GM21381 (cell line): ENCODE results near the gene ATXN1.
"Not testable (repeated sequence)": the region's sequence is repeated elsewhere in the genome, so short reads cannot be mapped to it uniquely, and the experiment has no call there.

Experiments used
- ATAC-seq: cut with Tn5 transposase; IDR thresholded peaks from one replicate; pipeline ENCODE4 v1.9.1; 2021; ENCODE audit warnings: mild to moderate bottlenecking, moderate library complexity; ENCODE audit not compliant: unreplicated experiment

ATXN1 gene

DNA sequence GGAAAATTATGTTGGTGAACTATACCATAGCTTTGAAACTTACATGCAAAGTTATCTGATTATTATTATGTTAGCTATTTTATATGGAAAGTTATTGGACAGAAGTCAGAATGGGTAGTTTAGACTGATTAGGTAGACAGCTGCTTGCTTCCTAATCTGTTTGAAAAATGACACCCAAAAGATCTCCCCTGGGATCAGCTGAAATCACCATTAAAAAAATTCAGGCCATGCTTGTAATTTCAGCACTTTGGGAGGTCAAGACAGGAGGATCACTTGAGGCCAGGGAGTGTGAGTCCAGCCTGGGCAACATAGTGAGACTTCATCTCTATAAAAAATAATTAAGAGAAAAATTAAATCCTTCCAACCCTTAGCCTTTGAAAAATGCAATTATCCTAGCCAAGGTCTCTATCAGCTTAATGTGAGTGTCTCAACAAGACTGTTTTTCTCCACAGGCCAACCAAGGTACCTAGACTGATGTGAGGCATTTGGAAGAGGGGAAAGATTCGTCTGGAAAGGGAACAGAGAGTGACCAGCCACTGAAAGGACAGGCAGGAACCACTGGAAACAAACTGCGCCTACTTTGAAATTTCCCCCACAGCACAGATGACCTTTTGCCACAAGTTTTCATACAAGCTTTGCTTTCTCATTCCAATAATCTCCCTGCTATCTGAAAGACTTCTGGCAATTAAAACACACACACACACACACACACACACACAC lies 290.6 kb downstream of the ATXN1 start:
- ATAC-seq = no peak

DNA sequence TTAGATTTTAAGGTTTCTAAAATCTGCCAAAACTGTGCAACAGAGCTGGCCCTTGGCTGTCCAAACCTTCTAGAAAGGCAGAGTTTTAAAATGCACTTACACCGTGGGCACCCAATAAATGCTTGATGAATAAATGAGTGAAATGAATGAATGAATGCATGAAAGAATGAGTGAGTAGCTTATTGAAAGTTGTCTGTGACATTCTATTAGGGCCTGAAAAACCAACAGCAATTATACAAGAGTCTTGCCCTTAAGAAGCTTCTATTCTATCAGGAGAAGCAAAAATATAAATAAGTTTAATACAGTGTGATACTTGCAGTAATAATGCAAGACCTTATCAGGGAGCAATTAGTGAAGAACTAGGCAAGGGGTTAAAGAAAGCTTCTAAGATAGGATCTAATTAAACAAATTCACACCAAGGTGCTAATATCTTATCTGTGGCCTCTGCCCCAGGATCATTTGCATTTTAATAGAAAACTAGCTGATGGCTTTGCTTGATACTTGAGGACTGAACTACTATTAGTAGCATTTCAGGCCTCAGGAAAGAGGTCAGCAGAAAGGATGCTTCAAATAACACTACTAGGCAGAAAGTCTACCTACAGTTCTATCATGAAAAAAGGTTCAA lies 292.2 kb downstream of the ATXN1 start:
- no peak for ATAC-seq

DNA sequence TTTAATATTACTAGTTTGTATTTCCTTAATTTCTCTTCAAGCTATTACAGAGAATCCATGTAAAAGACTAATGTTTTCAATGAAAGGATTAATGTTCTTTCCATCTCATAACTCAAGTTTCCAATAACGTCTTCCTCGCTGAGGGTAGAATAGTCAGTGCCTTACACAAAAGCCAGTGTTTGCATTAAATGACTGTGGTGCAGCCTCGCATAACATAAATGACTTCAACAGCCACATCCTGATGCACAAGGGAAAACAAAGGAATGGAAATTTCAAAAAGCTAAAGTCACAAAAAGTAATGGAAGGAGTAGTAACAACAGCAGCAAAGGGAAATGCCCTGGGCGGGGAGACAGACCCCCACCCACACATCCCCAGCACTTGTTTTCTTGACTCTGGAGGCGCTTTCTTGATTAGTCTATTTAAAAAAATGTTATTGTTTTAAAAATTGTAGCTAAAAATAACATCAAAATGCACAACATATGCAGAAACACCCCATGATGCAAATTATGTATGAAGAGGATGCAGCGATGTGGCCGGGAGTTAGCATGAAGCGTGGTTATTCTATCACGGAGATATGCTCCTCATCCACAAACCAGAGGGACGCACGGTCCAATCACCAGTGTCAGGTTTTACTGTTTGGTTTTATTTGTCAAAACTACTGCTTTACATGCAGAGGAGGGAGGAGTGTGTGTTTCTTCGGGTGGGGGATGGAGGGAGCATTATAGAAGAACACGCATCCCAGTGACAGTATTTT lies 294.3 kb downstream of the ATXN1 start:
- no peak for ATAC-seq

DNA sequence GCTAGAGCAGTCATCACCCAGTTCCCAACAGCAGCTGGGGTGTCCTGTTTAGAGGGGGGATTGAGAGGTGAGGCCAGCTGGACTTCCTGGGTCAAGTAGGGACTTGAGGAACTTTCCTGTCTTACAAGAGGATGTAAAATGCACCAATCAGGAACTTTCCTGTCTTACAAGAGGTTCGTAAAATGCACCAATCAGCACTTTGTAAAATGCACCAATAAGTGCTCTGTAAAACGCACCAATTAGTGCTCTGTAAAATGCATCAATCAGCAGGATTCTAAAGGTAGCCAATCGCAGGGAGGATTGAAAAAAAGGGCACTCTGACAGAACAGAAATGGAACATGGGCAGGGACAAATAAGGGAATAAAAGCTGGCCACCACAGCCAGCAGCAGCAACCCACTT lies 297.2 kb downstream of the ATXN1 start:
- ATAC-seq = no peak

DNA sequence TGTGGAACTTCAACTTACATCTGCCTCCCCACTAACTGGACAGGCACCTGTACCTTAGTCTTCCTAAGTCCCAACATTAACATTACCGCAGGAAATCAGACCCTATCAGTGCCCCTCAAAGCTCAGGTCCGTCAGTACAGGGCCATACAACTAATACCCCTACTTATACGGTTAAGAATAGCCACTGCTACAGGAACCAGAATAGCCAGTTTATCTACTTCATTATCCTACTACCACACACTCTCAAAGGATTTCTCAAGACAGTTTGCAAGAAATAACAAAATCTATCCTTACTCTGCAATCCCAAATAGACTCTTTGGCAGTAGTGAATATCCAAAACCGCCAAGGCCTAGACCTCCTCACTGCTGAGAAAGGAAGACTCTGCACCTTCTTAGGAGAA lies 298.0 kb downstream of the ATXN1 start:
- not testable (repeated sequence) for ATAC-seq

DNA sequence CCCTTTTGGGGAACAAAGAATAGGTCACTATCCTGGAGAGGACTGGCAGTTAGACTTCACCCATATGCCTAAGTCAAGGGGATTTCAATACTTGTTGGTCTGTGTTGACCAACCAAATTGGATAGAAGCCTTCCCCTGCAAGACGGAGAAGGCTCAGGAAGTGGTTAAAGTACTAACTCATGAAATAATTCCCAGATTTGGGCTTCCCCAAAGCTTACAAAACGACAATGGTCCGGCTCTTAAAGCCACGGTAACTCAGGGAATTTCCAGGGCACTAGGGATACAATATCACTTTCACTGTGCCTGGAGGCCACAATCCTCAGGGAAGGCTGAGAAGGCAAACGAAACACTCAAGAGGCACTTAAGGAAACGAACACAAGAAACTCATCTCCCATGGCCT lies 299.8 kb downstream of the ATXN1 start:
- no peak for ATAC-seq

DNA sequence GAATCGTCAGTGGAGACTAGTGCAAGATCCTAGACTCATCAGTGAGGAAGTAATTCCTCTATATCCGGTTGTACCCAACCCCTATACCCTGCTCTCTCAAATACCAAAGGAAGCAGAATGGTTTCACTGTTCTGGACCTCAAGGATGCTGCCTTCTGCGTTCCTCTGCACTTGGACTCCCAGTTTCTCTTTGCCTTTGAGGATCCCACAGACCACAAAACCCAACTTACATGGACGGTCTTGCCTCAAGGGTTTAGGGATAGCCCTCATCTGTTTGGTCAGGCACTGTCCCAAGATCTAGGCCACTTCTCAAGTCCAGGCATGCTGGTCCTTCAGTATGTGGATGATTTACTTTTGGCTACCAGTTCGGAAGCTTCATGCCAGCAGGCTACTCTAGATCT lies 301.8 kb downstream of the ATXN1 start:
- ATAC-seq = not testable (repeated sequence)

DNA sequence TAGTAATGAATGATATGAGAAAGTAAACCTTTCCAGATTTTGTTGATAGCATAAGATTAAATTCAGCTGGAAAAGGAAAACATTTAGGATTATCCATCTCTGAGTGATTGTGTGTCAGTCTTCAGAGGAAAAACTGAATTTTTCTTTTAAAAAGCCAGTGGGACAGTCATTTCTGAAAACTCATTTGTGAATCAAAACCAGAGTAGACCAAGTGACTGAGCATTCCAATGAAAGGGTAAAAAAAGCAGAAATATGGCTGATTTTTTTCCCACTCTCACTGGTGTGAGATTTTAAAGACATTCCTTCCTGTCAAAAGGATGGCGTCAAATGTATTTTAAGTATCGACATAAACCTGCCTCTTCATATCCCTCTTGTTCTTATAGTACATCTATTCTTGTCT lies 308.9 kb downstream of the ATXN1 start:
- no peak for ATAC-seq

DNA sequence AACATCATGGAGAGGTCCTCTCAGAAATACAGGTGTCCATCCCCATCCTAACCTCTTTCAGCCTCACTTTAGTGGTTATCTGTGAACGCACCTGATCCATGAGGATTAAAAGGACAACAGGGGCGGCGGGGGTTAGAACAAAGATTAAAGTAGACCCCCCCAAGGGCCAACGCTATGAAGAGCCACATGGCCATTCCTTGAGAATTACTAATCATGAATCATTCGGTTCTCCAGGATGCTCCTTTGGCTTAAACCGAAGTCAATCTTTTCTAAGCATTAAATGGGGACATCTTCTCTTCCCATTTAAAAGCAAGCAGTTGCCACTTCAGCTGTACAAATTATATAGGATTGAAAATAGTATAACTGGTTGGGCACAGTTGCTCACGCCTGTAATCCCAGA lies 310.4 kb downstream of the ATXN1 start:
- ATAC-seq = no peak

DNA sequence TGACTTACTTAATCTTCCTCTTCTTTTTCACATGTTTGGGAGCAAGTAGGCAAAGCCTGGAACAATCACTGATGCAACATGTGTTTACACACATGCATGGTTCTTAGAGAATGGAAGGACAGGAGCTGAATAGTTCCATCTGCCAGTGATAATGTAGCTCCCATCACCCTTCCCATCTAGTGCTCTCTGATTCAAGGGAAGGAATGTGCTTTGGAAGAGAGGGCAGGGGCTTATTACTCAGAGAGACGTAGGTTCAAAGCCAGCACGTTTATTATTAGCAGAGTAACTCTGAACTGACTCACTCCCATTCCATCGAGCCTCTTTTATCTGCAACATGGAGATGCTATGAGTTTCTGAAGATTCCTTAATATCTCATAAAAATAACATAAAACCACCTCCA lies 311.0 kb downstream of the ATXN1 start:
- ATAC-seq = no peak

DNA sequence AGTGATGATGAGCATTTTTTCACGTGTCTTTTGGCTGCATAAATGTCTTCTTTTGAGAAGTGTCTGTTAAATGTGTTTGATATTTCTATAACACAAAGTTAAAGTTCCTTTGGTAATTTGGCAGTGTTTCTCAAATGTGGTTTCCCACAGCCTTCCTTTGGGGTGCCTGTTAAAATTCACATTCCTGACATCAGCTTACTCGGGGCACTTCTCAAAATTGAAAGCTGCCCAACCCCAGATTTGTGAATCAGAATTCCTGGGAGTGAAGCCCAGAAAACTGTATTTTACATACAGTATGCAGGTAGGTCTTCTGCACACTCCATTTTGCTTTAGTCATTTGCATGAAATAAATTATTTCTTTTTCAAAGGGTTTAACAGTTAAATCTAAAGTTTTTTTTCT lies 315.0 kb downstream of the ATXN1 start:
- ATAC-seq = no peak

DNA sequence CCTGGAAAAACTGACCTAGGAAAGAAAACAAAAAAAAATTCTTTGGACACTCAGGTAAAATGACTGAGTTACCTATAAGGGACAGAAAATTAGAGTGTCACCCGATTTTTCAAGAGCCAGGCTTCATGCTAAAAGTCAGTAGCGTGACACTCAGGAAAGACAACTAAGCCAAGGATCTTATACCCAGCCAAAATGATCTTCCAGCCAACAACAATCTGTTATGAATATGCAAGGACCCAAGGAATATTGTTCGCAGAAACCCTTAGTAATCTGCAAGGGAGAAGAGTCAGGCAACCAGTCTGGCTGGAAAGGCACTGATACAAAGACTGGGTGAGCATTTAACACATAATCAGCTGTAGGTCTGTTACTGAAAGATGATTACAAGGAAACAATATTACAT lies 319.2 kb downstream of the ATXN1 start:
- no peak for ATAC-seq

DNA sequence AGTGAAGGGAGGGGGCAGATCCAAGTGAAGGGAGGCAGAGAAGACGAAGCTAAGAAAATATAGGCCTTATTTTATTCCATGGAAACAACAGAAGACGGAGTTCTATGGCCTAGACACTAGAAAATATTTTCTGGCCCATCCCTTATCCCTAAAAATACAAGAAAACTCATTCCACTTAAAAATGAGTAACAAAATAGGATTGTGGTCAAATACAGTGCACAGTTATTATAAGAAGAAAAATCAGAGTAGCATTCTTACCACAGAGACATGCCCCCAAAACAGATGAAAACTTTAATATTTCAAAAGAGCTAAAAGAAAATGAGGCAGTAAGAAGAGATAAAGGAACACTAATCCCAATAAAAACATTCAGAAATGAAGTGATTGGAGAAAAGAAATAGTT lies 320.0 kb downstream of the ATXN1 start:
- no peak for ATAC-seq

DNA sequence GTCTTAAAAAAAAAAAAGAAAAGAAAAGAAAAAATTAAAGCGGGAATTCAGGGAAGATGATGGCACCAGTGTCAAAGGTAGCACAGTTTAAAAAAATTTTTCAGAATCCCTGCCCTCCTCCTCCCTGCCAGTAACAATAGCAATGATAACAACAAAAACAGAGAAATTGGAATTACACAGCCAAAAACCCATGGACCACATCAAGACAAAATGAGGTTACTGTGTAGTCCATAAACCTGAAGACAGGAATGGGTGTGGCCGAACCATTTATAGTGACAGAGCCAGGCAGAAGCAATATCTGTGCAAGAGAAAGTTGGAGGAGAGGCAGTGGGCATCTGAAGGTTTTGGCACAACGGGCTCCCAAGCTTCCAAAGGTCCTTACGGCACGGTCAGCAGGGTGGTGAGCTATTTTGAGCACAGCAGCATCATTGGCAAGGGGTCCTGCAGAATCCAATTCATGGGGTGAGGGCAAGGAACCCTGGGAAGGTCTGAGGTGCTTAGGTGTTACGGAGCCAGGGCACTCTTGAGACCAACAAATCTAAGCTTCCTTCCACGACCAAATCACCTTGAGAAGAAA lies 320.5 kb downstream of the ATXN1 start:
- no peak for ATAC-seq

DNA sequence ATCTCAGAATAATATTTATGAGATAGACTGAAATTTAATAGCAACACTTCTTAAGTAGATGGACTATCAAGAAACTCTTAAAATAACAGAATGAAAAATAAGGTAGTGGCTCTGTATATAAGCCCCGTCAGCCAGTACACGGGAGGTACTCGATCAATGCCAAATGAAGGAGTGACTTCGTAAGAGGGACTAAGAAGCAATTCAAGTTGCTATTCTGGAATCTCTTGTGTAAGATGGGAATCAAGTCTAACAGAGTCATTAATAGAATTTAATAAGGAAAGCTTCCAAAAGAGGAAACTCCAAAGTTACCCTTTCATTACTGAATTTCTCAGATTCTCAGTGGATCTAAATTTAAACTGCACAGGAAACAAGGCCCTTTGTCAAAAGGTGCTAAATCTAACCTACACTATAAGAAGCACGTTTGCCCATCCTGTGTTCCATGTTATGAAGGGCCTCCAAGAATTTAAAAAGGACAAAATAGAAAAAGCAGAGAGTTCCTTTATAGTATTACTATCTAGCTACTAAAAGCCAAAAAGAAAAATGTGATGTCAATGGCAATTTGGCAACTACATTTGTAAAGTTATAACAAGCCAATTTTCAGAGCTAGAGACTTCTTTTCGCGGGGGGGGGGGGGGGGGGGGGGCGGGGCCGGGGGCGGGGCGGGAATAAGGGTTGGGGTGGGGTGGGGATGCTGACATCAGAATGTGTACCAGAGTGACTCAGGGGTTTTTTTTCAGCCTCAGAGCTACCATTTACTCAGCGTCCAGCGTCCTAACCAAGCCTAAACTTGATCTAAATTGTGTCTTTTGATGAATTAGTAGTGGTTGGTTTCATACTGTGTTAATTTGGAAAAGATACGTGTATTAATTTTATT lies 322.3 kb downstream of the ATXN1 start:
- no peak for ATAC-seq

DNA sequence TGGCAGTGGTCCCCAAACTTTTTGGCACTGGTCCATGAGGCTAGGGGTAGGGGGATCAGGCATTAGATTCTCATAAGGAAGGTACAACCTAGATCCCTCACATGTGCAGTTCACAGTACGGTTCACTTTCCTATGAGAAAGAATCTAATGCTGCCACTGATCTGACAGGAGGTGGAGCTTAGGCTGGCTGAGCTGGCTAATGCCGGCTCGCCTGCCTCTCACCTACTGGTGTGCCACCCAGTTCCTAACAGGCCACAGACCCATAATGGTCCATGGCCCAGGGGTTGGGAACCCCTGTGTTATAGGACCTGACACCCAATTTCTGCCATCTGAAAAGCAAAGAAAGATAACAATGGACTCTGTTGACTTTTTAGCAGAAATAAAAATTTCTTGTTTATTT lies 323.3 kb downstream of the ATXN1 start:
- ATAC-seq = no peak

DNA sequence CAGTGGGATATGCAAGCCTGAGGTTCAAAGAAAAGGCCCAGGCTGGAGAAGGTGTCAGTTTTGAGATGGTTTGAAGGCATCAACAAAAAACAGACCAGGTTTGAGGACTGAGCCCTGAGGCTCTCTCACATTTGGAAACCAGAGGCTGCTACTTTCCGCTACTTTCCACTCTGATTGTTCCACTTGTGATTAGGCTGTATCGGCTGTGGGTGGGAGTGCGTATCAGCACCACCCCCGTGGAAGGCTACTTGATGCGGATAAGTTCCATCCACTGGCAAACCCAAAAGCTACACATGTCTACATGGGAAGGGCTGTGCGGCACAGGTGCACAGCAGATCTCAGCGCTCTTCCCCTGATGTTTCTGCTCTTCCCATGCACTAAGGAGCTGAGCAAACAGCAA lies 324.2 kb downstream of the ATXN1 start:
- no peak for ATAC-seq

DNA sequence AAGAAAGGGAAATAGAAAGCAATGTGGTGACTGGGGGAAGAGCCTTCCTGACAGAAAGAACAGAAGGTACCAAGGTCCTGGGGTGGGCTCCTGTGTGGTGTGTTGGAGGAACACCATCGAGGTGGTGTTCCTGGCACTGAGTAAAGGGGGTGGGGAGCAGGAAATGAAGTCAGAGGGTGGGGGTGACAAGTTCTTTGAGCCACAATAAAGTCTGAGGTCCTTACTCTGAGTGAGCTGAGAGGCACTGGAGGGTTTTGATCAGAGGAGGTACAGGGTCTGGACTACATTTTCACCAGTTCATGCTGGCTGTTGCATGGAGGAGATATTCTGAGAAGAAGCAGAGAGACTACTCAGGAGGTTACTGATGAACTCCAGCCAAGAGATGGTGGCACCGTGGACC lies 324.7 kb downstream of the ATXN1 start:
- no peak for ATAC-seq

DNA sequence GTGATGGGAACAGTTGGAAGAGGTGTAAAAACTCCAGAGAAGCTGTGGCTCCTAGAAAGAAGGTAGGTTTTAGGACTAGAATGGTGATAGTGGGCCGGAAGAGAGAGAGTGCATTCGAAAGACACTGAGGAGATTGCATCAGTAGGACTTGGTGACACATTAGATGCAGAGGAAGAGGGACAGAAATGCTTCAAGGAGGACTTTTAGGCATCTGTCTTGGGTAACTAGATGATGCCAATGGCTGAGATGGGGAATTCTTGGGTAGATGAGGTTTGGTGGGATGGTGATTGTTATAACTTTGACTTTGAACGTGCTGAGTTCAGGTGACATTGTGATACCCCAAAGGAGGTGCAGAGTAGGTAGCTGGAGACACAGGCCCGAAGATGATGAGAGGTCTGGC lies 326.4 kb downstream of the ATXN1 start:
- no peak for ATAC-seq

DNA sequence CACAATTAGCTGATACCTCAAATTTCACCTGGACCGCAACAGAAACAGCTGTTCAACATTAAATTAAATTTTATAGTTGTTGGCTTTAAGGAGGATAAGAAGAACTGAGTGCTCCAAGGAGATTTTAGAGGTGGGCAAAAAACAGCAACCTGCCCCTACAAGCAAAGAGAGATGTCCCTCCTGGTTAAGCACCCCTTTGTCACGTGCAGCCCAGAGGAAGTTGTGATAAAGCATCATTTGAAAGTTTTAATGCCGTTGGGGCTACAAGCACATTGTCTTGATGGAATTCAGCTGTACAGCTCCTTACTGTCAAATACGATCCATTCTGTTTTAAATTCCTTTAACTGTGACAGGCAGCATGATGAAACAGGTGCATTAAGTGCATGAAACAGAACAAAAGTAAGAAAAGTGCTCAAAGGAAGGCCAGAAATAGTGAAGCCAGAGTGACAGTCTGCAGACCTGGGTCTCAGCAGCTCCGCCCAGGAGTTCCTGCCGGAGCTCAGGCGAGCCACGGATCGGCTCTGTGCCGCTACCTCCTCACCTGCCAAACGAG lies 327.8 kb downstream of the ATXN1 start:
- ATAC-seq = no peak
